ENCODE results near the gene RNU6-7. TPM values are rescaled to one million over a fixed set of nuclear protein-coding genes. Genes with fewer than 3 reads are reported as not detected.

RNU6-7 gene
- total RNA-seq, 1 donor from 2014 or later: not detected

GRCh38 chr14:32249371-32249770, 47.5 kb downstream of the RNU6-7 start:
- no peak for DNase-seq
- ATAC-seq: no peak
- intact Hi-C loops (cut with micrococcal nuclease): no loop called here

- no peak for ATAC-seq
- DNase-seq: no peak
- intact Hi-C loops (cut with micrococcal nuclease): loop anchor here (5.0 to 10.0 kb wide), 4 partner anchors 177 to 737 kb away; no protein-coding TSS in a partner anchor
Measured at GRCh38 chr14:32249780-32250179, 47.9 kb downstream of the RNU6-7 start.

GRCh38 chr14:32250681-32251080, 48.8 kb downstream of the RNU6-7 start:
- intact Hi-C loops (cut with micrococcal nuclease): loop anchor here (5.0 to 10.0 kb wide), 4 partner anchors 178 to 738 kb away; no protein-coding TSS in a partner anchor
- ATAC-seq: no peak
- DNase-seq: no peak

- DNase-seq (no peak), ATAC-seq (no peak)
- intact Hi-C loops (cut with micrococcal nuclease): loop anchor here (5.0 to 10.0 kb wide), 4 partner anchors 179 to 739 kb away; no protein-coding TSS in a partner anchor
Measured at GRCh38 chr14:32251530-32251929, 49.7 kb downstream of the RNU6-7 start.

Other genes with a start within 250 kb of the RNU6-7 start
- 263 TPM for gene ARHGAP5, start 124.7 kb upstream of the RNU6-7 start, total RNA-seq
- gene RNU6-8, start 1.2 kb downstream of the RNU6-7 start, total RNA-seq: not detected
- gene AKAP6, start 127.3 kb downstream of the RNU6-7 start, total RNA-seq: 172 TPM